KOPT-K1 (cell line): ENCODE data around the gene RPL10.
"Not testable (repeated sequence)": the region's sequence is repeated elsewhere in the genome, so short reads cannot be mapped to it uniquely, and the experiment has no call there.

ENCODE experiments used
- H3K27ac ChIP-seq: fragments of 200-600 bp; sonication (generic); 2 replicates; pipeline ENCODE4 v1.5.1; 2016; ENCODE audit warnings: antibody characterized with exemption, mild to moderate bottlenecking, low read depth, low read length; ENCODE audit not compliant: poor library complexity, severe bottlenecking
- H3K36me3 ChIP-seq: fragments of 200-600 bp; sonication (generic); 2 replicates; pipeline ENCODE4 v1.5.1; 2017; ENCODE audit warnings: antibody characterized with exemption, mild to moderate bottlenecking, low read length, moderate library complexity; ENCODE audit not compliant: insufficient read depth
- H3K9me3 ChIP-seq: fragments of 200-600 bp; sonication (generic); 2 replicates; pipeline ENCODE4 v1.5.1; 2017; ENCODE audit warnings: antibody characterized with exemption, low read length, mild to moderate bottlenecking; ENCODE audit not compliant: insufficient read depth, poor library complexity, severe bottlenecking

Gene RPL10

GRCh38 chrX:154380153-154380552 is 18.0 kb upstream of the RPL10 start:
- H3K27ac ChIP-seq, result peak overlapping the region; percentile 87
- no peaks in the 10 kb centered on the region for H3K9me3 ChIP-seq
- H3K36me3 ChIP-seq, result peaks cover 6% of the 10 kb centered on the region

DNA sequence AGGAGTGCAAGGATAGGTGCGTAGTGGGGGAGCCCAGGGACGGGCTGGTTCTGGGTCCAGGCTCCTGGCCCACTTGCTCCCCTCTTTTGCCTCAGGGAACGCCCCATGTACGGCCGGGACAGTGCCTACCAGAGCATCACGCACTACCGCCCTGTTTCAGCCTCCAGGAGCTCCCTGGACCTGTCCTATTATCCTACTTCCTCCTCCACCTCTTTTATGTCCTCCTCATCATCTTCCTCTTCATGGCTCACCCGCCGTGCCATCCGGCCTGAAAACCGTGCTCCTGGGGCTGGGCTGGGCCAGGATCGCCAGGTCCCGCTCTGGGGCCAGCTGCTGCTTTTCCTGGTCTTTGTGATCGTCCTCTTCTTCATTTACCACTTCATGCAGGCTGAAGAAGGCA is 17.4 kb upstream of the RPL10 start:
- no peaks in the 10 kb centered on the region for H3K9me3 ChIP-seq
- H3K27ac ChIP-seq, result peak overlapping the region; percentile 87
- peaks cover 6% of the 10 kb centered on the region for H3K36me3 ChIP-seq

GRCh38 chrX:154381271-154381670 is 16.9 kb upstream of the RPL10 start:
- peaks cover 6% of the 10 kb centered on the region for H3K36me3 ChIP-seq
- no peak overlapping the region for H3K27ac ChIP-seq
- H3K9me3 ChIP-seq, result no peaks in the 10 kb centered on the region

DNA sequence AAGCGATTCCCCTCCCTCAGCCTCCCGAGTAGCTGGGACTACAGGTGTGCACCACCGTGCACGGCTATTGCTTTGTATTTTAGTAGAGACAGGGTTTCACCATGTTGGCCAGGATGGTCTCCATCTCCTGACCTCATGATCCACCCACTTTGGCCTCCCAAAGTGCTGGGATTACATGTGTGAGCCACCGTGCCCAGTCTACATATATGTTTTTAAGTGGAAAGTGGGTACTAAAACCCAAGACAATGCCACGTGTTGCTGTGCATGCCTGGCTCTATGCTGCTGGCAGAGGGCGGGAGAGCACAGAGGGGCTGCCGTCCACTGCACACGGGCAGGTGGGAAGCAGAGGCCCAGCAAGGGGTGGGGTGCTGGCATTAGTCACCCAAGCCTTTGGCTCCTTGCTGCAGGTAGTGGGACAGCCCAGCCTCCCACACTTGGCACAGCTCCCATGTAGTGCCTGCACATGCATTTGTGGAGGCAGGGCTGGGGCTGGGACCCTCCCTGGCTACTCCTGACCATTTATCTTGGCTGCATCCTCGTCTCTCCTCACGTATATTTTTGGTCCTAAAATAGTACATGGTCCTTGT is 15.6 kb upstream of the RPL10 start:
- Histone ChIP-seq H3K27ac (no peak overlapping the region), H3K36me3 (peaks cover 6% of the 10 kb centered on the region), H3K9me3 (no peaks in the 10 kb centered on the region)

DNA sequence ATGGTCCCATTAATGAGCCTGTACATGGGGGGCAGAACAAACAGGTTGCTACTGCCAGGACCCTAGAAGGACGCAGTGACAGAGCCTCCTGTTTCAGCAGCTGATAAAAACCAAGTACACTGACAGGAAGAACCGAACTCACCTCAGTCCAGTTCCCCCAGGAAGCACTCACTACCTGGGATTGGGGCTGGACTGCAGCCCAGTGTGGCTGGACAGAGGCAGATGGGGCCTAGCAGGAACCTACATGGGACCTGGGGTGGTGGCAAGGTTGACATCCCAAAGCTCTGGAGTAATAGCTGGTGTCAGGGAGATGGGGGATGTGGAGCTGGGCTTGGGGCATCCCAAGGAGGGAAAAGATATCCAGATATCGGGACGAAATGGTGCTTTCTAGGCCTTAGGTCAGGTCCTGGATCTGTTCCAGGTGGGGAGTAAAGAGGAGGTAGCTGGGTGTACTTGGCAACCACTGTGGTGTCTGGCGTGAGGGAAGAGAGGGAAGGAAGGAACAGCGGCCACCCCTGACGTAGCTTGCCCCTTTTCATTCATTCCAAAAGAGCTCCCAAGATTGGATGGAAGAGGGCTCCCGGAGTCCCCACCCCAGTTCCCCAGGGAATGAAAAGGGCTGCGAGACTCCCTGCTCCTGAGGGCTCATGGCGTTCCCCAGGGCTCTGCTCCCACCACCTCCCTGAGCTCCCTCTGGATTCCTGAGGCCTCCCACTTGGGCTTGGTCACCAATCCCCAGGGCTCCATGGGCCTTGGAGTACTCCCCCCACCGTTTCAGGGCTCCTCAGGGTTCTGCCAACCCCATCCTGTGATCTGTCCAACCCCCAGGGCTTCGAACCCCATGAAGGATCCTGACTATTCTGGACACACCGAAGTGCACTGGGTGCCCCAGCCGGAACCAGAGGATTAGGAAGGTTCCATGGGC is 14.6 kb upstream of the RPL10 start:
- H3K27ac ChIP-seq, result no peak overlapping the region

GRCh38 chrX:154384284-154384892 is 13.8 kb upstream of the RPL10 start:
- no peak overlapping the region for H3K27ac ChIP-seq
- H3K36me3 ChIP-seq, result peaks cover 6% of the 10 kb centered on the region
- no peaks in the 10 kb centered on the region for H3K9me3 ChIP-seq

More for the DNA sequence above, 14.6 kb upstream of the RPL10 start:
- peaks cover 6% of the 10 kb centered on the region for H3K36me3 ChIP-seq
- H3K9me3 ChIP-seq, result no peaks in the 10 kb centered on the region

DNA sequence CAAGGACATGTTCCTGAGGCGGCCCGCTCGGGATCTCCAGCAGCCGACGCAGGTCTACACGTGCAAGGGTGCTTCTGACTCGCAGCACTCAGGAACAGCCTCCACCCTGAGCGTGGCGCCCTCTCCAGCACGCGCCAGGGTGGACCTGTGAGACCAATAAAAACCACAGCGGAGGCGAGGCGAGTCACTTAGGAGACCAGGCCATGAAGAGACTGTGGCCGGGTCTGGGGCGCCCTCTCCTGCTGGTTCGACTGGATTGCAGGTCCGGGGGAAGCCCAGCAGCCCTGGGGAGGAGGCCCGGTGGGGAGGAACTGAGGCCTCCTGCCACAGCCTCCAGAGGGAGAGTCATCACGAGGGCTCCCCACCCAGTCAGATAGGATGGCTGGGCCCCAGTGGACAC is 10.1 kb upstream of the RPL10 start:
- H3K36me3 ChIP-seq, H3K27ac ChIP-seq, H3K9me3 ChIP-seq: not testable (repeated sequence)

DNA sequence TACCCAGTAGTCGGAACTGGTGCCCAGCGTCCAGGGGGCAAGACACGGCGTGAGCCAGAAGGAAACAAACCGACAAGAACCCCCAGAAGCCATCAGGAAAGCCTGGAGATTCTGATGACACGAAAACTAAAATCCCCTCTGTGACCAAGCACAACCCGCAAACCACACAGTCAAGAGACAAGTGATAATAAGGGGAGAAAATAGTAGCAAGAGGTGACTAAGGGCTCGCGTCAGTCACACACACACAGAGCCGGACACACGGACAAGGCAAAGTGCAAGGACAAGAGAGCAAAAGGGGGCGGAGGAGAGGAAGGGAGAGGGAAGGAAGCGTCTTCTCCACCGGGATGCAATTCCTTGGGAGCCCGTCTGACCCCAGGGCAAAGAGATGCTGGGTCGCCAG is 9.5 kb upstream of the RPL10 start:
- H3K9me3 ChIP-seq, H3K36me3 ChIP-seq, H3K27ac ChIP-seq: not testable (repeated sequence)

GRCh38 chrX:154389812-154390747 is 8.1 kb upstream of the RPL10 start:
- not testable (repeated sequence) for H3K36me3 ChIP-seq, H3K9me3 ChIP-seq, H3K27ac ChIP-seq

- H3K27ac ChIP-seq, H3K9me3 ChIP-seq: not testable (repeated sequence)
- H3K36me3 ChIP-seq, result peaks cover 26% of the 10 kb centered on the region
Measured at GRCh38 chrX:154396363-154396762, 1.8 kb upstream of the RPL10 start.

DNA sequence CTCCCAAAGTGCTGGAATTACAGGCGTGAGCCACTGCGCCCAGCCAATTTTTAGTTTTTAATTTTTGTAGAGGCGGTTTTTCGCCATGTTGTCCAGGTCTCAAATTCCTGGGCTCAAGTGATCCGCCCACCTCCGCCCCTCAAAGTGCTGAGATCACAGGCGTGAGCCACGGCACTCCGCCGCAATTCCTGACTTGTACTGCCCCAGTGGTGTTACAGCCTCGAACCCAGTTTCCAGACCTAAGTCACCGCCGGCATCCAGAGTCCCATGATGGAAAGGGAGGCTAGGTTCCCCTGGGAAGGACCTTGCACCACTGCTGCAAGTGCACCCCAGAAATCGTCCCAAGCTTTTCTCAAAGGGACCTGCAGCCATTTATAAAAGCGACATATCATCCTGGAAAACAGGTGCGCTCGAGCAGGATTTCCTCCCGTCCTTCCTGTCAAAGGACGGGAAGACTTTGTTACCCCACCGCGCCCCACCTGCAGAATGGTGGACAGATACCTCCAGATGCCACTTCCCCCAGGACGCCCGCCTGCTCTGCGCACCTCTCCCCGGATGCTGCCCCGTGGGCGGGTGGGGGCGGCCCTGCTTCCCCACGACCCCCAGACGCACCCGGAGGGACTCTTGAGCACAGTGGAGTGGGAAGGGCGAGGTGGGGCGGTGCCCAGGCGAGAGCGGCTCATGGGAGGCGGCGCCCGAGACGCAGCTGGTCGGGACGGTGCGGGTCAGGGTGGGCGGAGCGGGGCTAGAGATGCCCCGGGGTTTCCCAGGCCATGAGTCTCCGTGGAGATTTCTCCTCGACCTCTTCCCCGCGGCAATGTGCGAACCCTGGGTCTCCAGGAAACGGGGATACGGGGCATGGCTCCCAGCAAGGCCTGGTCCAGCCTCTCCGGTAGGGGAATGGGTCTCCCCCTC is 947 bp upstream of the RPL10 start:
- Histone ChIP-seq H3K27ac (peak overlapping the region; percentile 91), H3K36me3 (peaks cover 28% of the 10 kb centered on the region), H3K9me3 (no peaks in the 10 kb centered on the region)

GRCh38 chrX:154398668-154399526 is 720 bp downstream of the RPL10 start:
- H3K9me3 ChIP-seq, result no peaks in the 10 kb centered on the region
- H3K36me3 ChIP-seq, result peaks cover 28% of the 10 kb centered on the region
- peak overlapping the region; percentile 91 for H3K27ac ChIP-seq
